Measurements from ENCODE around the gene RXRA.

DNA sequence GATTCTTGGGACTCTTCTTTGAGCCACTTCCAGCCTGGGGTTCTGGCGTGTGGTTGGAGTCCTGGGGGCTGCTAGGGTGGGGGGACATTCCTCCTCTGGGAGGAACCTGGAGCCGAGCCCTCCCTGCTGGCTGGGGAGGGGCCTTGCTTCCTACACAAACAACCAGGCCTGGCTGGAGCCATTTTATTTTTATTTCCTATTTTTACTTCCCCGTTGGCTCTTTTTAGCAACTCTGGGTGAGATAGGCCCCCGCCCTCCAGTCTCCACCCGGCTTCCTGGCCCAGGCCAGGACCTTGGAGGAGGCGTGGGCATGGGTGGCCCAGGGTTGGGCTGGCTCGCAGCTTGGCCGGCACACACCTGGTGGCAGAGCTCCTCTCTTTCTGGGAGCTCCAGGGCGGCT lies 15.1 kb downstream of the RXRA start:
- TF ChIP-seq, protein P1, sequence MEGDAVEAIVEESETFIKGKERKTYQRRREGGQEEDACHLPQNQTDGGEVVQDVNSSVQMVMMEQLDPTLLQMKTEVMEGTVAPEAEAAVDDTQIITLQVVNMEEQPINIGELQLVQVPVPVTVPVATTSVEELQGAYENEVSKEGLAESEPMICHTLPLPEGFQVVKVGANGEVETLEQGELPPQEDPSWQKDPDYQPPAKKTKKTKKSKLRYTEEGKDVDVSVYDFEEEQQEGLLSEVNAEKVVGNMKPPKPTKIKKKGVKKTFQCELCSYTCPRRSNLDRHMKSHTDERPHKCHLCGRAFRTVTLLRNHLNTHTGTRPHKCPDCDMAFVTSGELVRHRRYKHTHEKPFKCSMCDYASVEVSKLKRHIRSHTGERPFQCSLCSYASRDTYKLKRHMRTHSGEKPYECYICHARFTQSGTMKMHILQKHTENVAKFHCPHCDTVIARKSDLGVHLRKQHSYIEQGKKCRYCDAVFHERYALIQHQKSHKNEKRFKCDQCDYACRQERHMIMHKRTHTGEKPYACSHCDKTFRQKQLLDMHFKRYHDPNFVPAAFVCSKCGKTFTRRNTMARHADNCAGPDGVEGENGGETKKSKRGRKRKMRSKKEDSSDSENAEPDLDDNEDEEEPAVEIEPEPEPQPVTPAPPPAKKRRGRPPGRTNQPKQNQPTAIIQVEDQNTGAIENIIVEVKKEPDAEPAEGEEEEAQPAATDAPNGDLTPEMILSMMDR (IDR thresholded peaks at IDR 0.05; ENCODE audit: borderline replicate concordance, extremely low read depth, low read length, poor library complexity, severe bottlenecking): no peak
- TF ChIP-seq EZH2 (IDR thresholded peaks at IDR 0.05; ENCODE audit: borderline replicate concordance, low read depth, low read length, severe bottlenecking): no peak
